ENCODE results near the gene NDC1. TPM values are rescaled to one million over a fixed set of nuclear protein-coding genes. Genes with fewer than 3 reads are reported as not detected.

NDC1 gene
- total RNA-seq, 1 experiment from 2014 or later: 130 TPM

GRCh38 chr1:53737648-53738204, 100.4 kb downstream of the NDC1 start:
- Histone ChIP-seq H3K79me2 (ENCODE audit: low read length) (no peaks in the 10 kb centered on the region), H2AFZ (ENCODE audit: low read length) (no peak overlapping the region), H3K4me3 (ENCODE audit: low read length) (no peak overlapping the region), H3K4me2 (ENCODE audit: low read depth, low read length, poor library complexity, severe bottlenecking) (no peak overlapping the region), H3K9me2 (replicated peaks; ENCODE audit: insufficient read depth, low read length) (no peaks in the 10 kb centered on the region), H3K27me3 (ENCODE audit: low read length) (no peaks in the 10 kb centered on the region), H3K27ac (ENCODE audit: low read length) (no peak overlapping the region), H4K20me1 (ENCODE audit: insufficient read depth, low read depth, low read length) (no peaks in the 10 kb centered on the region), H3K9me3 (ENCODE audit: low read length) (no peaks in the 10 kb centered on the region), H3K4me1 (ENCODE audit: low read length) (peaks cover 3% of the 10 kb centered on the region; the same call in 1 of the 2 replicates), H3K36me3 (ENCODE audit: insufficient read depth, low read length) (no peaks in the 10 kb centered on the region), H3K9ac (ENCODE audit: low read length) (no peak overlapping the region)
- DNase-seq: no peak

- peaks cover 3% of the 10 kb centered on the region; the same call in 1 of the 2 replicates for H3K4me1 ChIP-seq (ENCODE audit: low read length)
- no peaks in the 10 kb centered on the region for H4K20me1 ChIP-seq (ENCODE audit: insufficient read depth, low read depth, low read length)
- no peak overlapping the region for H3K9ac ChIP-seq (ENCODE audit: low read length)
- H3K9me2 ChIP-seq (replicated peaks; ENCODE audit: insufficient read depth, low read length): no peaks in the 10 kb centered on the region
- no peak for DNase-seq
- H3K4me3 ChIP-seq (ENCODE audit: low read length): no peak overlapping the region
- no peaks in the 10 kb centered on the region for H3K79me2 ChIP-seq (ENCODE audit: low read length)
- no peaks in the 10 kb centered on the region for H3K9me3 ChIP-seq (ENCODE audit: low read length)
- no peaks in the 10 kb centered on the region for H3K36me3 ChIP-seq (ENCODE audit: insufficient read depth, low read length)
- no peak overlapping the region for H3K4me2 ChIP-seq (ENCODE audit: low read depth, low read length, poor library complexity, severe bottlenecking)
- H3K27me3 ChIP-seq (ENCODE audit: low read length): no peaks in the 10 kb centered on the region
- H2AFZ ChIP-seq (ENCODE audit: low read length): no peak overlapping the region
- H3K27ac ChIP-seq (ENCODE audit: low read length): no peak overlapping the region
Measured at GRCh38 chr1:53736290-53736689, 101.8 kb downstream of the NDC1 start.

GRCh38 chr1:53735681-53736080, 102.4 kb downstream of the NDC1 start:
- Histone ChIP-seq H3K9me3 (ENCODE audit: low read length) (no peaks in the 10 kb centered on the region), H3K27me3 (ENCODE audit: low read length) (no peaks in the 10 kb centered on the region), H3K36me3 (ENCODE audit: insufficient read depth, low read length) (no peaks in the 10 kb centered on the region), H3K79me2 (ENCODE audit: low read length) (no peaks in the 10 kb centered on the region), H3K9ac (ENCODE audit: low read length) (no peak overlapping the region), H4K20me1 (ENCODE audit: insufficient read depth, low read depth, low read length) (no peaks in the 10 kb centered on the region), H3K4me3 (ENCODE audit: low read length) (no peak overlapping the region), H2AFZ (ENCODE audit: low read length) (no peak overlapping the region), H3K4me1 (ENCODE audit: low read length) (peaks cover 3% of the 10 kb centered on the region; the same call in 1 of the 2 replicates), H3K27ac (ENCODE audit: low read length) (no peak overlapping the region), H3K9me2 (replicated peaks; ENCODE audit: insufficient read depth, low read length) (no peaks in the 10 kb centered on the region), H3K4me2 (ENCODE audit: low read depth, low read length, poor library complexity, severe bottlenecking) (no peak overlapping the region)
- no peak for DNase-seq

GRCh38 chr1:53735261-53735660, 102.8 kb downstream of the NDC1 start:
- Histone ChIP-seq H3K9ac (ENCODE audit: low read length) (no peak overlapping the region), H3K36me3 (ENCODE audit: insufficient read depth, low read length) (no peaks in the 10 kb centered on the region), H3K4me2 (ENCODE audit: low read depth, low read length, poor library complexity, severe bottlenecking) (no peak overlapping the region), H3K4me1 (ENCODE audit: low read length) (peaks cover 3% of the 10 kb centered on the region; the same call in 1 of the 2 replicates), H3K79me2 (ENCODE audit: low read length) (no peaks in the 10 kb centered on the region), H3K9me3 (ENCODE audit: low read length) (no peaks in the 10 kb centered on the region), H2AFZ (ENCODE audit: low read length) (no peak overlapping the region), H3K27me3 (ENCODE audit: low read length) (no peaks in the 10 kb centered on the region), H3K9me2 (replicated peaks; ENCODE audit: insufficient read depth, low read length) (no peaks in the 10 kb centered on the region), H4K20me1 (ENCODE audit: insufficient read depth, low read depth, low read length) (no peaks in the 10 kb centered on the region), H3K27ac (ENCODE audit: low read length) (no peak overlapping the region), H3K4me3 (ENCODE audit: low read length) (no peak overlapping the region)
- no peak for DNase-seq

GRCh38 chr1:53734650-53735211, 103.4 kb downstream of the NDC1 start:
- no peak overlapping the region for H3K9ac ChIP-seq (ENCODE audit: low read length)

GRCh38 chr1:53733975-53734649, 104.0 kb downstream of the NDC1 start:
- Histone ChIP-seq H2AFZ (ENCODE audit: low read length) (no peak overlapping the region), H3K27me3 (ENCODE audit: low read length) (no peaks in the 10 kb centered on the region), H3K4me2 (ENCODE audit: low read depth, low read length, poor library complexity, severe bottlenecking) (no peak overlapping the region), H3K9me3 (ENCODE audit: low read length) (no peaks in the 10 kb centered on the region), H3K4me1 (ENCODE audit: low read length) (no peaks in the 10 kb centered on the region), H3K27ac (ENCODE audit: low read length) (no peak overlapping the region), H3K9ac (ENCODE audit: low read length) (no peak overlapping the region), H3K79me2 (ENCODE audit: low read length) (no peaks in the 10 kb centered on the region), H4K20me1 (ENCODE audit: insufficient read depth, low read depth, low read length) (no peaks in the 10 kb centered on the region), H3K4me3 (ENCODE audit: low read length) (no peak overlapping the region), H3K36me3 (ENCODE audit: insufficient read depth, low read length) (no peaks in the 10 kb centered on the region), H3K9me2 (replicated peaks; ENCODE audit: insufficient read depth, low read length) (no peaks in the 10 kb centered on the region)
- no peak for DNase-seq

More at GRCh38 chr1:53734650-53735211, 103.4 kb downstream of the NDC1 start:
- no peak overlapping the region for H3K4me3 ChIP-seq (ENCODE audit: low read length)
- H4K20me1 ChIP-seq (ENCODE audit: insufficient read depth, low read depth, low read length): no peaks in the 10 kb centered on the region
- no peaks in the 10 kb centered on the region for H3K9me2 ChIP-seq (replicated peaks; ENCODE audit: insufficient read depth, low read length)
- DNase-seq: no peak
- no peaks in the 10 kb centered on the region for H3K27me3 ChIP-seq (ENCODE audit: low read length)
- no peak overlapping the region for H3K4me2 ChIP-seq (ENCODE audit: low read depth, low read length, poor library complexity, severe bottlenecking)
- no peaks in the 10 kb centered on the region for H3K9me3 ChIP-seq (ENCODE audit: low read length)
- H3K27ac ChIP-seq (ENCODE audit: low read length): no peak overlapping the region
- no peaks in the 10 kb centered on the region for H3K79me2 ChIP-seq (ENCODE audit: low read length)
- peaks cover 3% of the 10 kb centered on the region; the same call in 1 of the 2 replicates for H3K4me1 ChIP-seq (ENCODE audit: low read length)
- no peak overlapping the region for H2AFZ ChIP-seq (ENCODE audit: low read length)
- H3K36me3 ChIP-seq (ENCODE audit: insufficient read depth, low read length): no peaks in the 10 kb centered on the region

GRCh38 chr1:53733447-53733931, 104.6 kb downstream of the NDC1 start:
- Histone ChIP-seq H3K4me3 (ENCODE audit: low read length) (no peak overlapping the region), H4K20me1 (ENCODE audit: insufficient read depth, low read depth, low read length) (no peaks in the 10 kb centered on the region), H3K9me3 (ENCODE audit: low read length) (no peaks in the 10 kb centered on the region), H3K9ac (ENCODE audit: low read length) (no peak overlapping the region), H3K9me2 (replicated peaks; ENCODE audit: insufficient read depth, low read length) (no peaks in the 10 kb centered on the region), H3K4me1 (ENCODE audit: low read length) (no peaks in the 10 kb centered on the region), H3K27me3 (ENCODE audit: low read length) (no peaks in the 10 kb centered on the region), H3K36me3 (ENCODE audit: insufficient read depth, low read length) (no peaks in the 10 kb centered on the region), H2AFZ (ENCODE audit: low read length) (no peak overlapping the region), H3K4me2 (ENCODE audit: low read depth, low read length, poor library complexity, severe bottlenecking) (no peak overlapping the region), H3K79me2 (ENCODE audit: low read length) (no peaks in the 10 kb centered on the region), H3K27ac (ENCODE audit: low read length) (no peak overlapping the region)
- no peak for DNase-seq

- no peak overlapping the region for H3K27ac ChIP-seq (ENCODE audit: low read length)
- no peak overlapping the region for H3K4me3 ChIP-seq (ENCODE audit: low read length)
- no peak overlapping the region for H3K9ac ChIP-seq (ENCODE audit: low read length)
- H3K27me3 ChIP-seq (ENCODE audit: low read length): no peaks in the 10 kb centered on the region
- no peaks in the 10 kb centered on the region for H3K9me2 ChIP-seq (replicated peaks; ENCODE audit: insufficient read depth, low read length)
- no peaks in the 10 kb centered on the region for H3K9me3 ChIP-seq (ENCODE audit: low read length)
- H3K79me2 ChIP-seq (ENCODE audit: low read length): no peaks in the 10 kb centered on the region
- no peaks in the 10 kb centered on the region for H3K36me3 ChIP-seq (ENCODE audit: insufficient read depth, low read length)
- no peak for DNase-seq
- H2AFZ ChIP-seq (ENCODE audit: low read length): no peak overlapping the region
- no peaks in the 10 kb centered on the region for H4K20me1 ChIP-seq (ENCODE audit: insufficient read depth, low read depth, low read length)
- H3K4me1 ChIP-seq (ENCODE audit: low read length): no peaks in the 10 kb centered on the region
- H3K4me2 ChIP-seq (ENCODE audit: low read depth, low read length, poor library complexity, severe bottlenecking): no peak overlapping the region
Measured at GRCh38 chr1:53732912-53733317, 105.2 kb downstream of the NDC1 start.

Measured in Karpas-422 (cell line).